Astrocyte (in vitro differentiated cells and primary cell): ENCODE measurements around the gene PRTN3. TPM values are rescaled to one million over a fixed set of nuclear protein-coding genes. Genes with fewer than 3 reads are reported as not detected.

Experiments
- DNase-seq: peaks from one replicate; pipeline ENCODE4 v3.0.0-alpha.2; 2010; ENCODE audit warnings: low read depth
- FAIRE-seq: peaks from 2 replicates; lab custom pipeline; 2011; peaks lifted over from hg19 to GRCh38; lab: Jason Lieb, UNC
- H2AFZ ChIP-seq: 2 replicates; pipeline ENCODE4 v1.6.0; 2012; ENCODE audit warnings: low read depth, low read length, inconsistent platforms
- H3K27ac ChIP-seq: 2 replicates; pipeline ENCODE4 v1.5.1; 2011; ENCODE audit warnings: low read depth, low read length, inconsistent platforms
- H3K27me3 ChIP-seq: 2 replicates; pipeline ENCODE4 v1.6.0; 2011; ENCODE audit warnings: low read length, inconsistent platforms; ENCODE audit not compliant: insufficient read depth
- H3K36me3 ChIP-seq: 2 replicates; pipeline ENCODE4 v1.5.1; 2011; ENCODE audit warnings: low read length, inconsistent platforms; ENCODE audit not compliant: insufficient read depth
- H3K4me1 ChIP-seq: 2 replicates; pipeline ENCODE4 v1.5.1; 2011; ENCODE audit warnings: low read length, inconsistent platforms; ENCODE audit not compliant: insufficient read depth
- H3K4me2 ChIP-seq: 2 replicates; pipeline ENCODE4 v1.6.0; 2012; ENCODE audit warnings: low read length, inconsistent platforms
- H3K4me3 ChIP-seq: 2 replicates; pipeline ENCODE4 v1.5.1; 2011; ENCODE audit warnings: low read depth, mild to moderate bottlenecking, low read length, inconsistent platforms; ENCODE audit not compliant: insufficient read depth
- H3K79me2 ChIP-seq: 2 replicates; pipeline ENCODE4 v1.6.0; 2012; ENCODE audit warnings: mild to moderate bottlenecking, low read length, inconsistent platforms; ENCODE audit not compliant: insufficient read depth
- H3K9ac ChIP-seq: 2 replicates; pipeline ENCODE4 v1.6.0; 2012; ENCODE audit warnings: mild to moderate bottlenecking, low read length, inconsistent platforms
- H3K9me3 ChIP-seq: 2 replicates; pipeline ENCODE4 v1.5.1; 2012; ENCODE audit warnings: low read depth, mild to moderate bottlenecking, low read length, inconsistent platforms; ENCODE audit not compliant: insufficient read depth
- H4K20me1 ChIP-seq: 2 replicates; pipeline ENCODE4 v1.6.0; 2012; ENCODE audit warnings: low read length, inconsistent platforms; ENCODE audit not compliant: insufficient read depth
- H3K27ac Mint-ChIP-seq: one replicate; pipeline ENCODE4 v1.8.0; 2021; ENCODE audit warnings: mild to moderate bottlenecking, mixed read lengths; ENCODE audit not compliant: unreplicated experiment
- H3K27me3 Mint-ChIP-seq: one replicate; pipeline ENCODE4 v1.8.0; 2021; ENCODE audit warnings: low read depth, mixed read lengths; ENCODE audit not compliant: unreplicated experiment
- H3K36me3 Mint-ChIP-seq: one replicate; pipeline ENCODE4 v1.8.0; 2021; ENCODE audit warnings: low read depth, mixed read lengths; ENCODE audit not compliant: unreplicated experiment
- H3K4me1 Mint-ChIP-seq: one replicate; pipeline ENCODE4 v1.8.0; 2021; ENCODE audit warnings: low read depth, mixed read lengths; ENCODE audit not compliant: unreplicated experiment
- H3K4me3 Mint-ChIP-seq: one replicate; pipeline ENCODE4 v1.8.0; 2021; ENCODE audit warnings: mild to moderate bottlenecking, moderate library complexity, mixed read lengths; ENCODE audit not compliant: unreplicated experiment
- H3K9me3 Mint-ChIP-seq: one replicate; pipeline ENCODE4 v1.8.0; 2021; ENCODE audit warnings: mild to moderate bottlenecking, mixed read lengths; ENCODE audit not compliant: unreplicated experiment
- CTCF ChIP-seq: IDR thresholded peaks from 2 replicates; pipeline ENCODE4 v1.5.1; 2011; ENCODE audit warnings: low read depth, mild to moderate bottlenecking, inconsistent platforms, low read length, moderate library complexity; ENCODE audit not compliant: insufficient read depth
- EZH2 ChIP-seq: IDR thresholded peaks from 2 replicates; pipeline ENCODE4 v1.6.1; 2012; ENCODE audit warnings: mild to moderate bottlenecking, low read length, inconsistent platforms; ENCODE audit not compliant: insufficient read depth
- total RNA-seq: library from RNA; stranded (reverse); gene quantifications from 2 replicates; pipeline ENCODE4 v1.2.1, GENCODE V29; 2021

Gene PRTN3
- total RNA-seq, 1 donor from 2014 or later: not detected

GRCh38 chr19:796692-797527, 43.9 kb upstream of the PRTN3 start, which contains the start of gene PTBP1:
Gene PTBP1, plus strand, starts transcription at chr19:797452. Its CDS starts 46 bp downstream, at chr19:797498.
- Mint-ChIP-seq H3K4me1 (peaks cover 11% of the 10 kb centered on the region), H3K36me3 (peaks cover 7% of the 10 kb centered on the region), H3K27ac (peak within 1 kb of the TSS; percentile 94), H3K27me3 (no peaks in the 10 kb centered on the region), H3K9me3 (no peaks in the 10 kb centered on the region), H3K4me3 (peak within 1 kb of the TSS; percentile 93)
- no peaks in the 10 kb centered on the region for H3K27me3 ChIP-seq
- TF ChIP-seq EZH2: no peak
- TF ChIP-seq CTCF: no peak
- H3K27ac ChIP-seq: peak within 1 kb of the TSS; percentile 89
- H3K36me3 ChIP-seq: peaks cover 10% of the 10 kb centered on the region
- H3K9ac ChIP-seq: peak within 1 kb of the TSS; percentile 97
- peak within 1 kb of the TSS; percentile 98 for H3K4me3 ChIP-seq
- no peaks in the 10 kb centered on the region for H3K9me3 ChIP-seq
- peaks cover 41% of the 10 kb centered on the region for H4K20me1 ChIP-seq
- DNase-seq (peak; percentile 100), FAIRE-seq (peak; percentile 84)
- H3K4me2 ChIP-seq: peak within 1 kb of the TSS; percentile 95
- H2AFZ ChIP-seq: peak within 1 kb of the TSS; percentile 97
- peaks cover 29% of the 10 kb centered on the region for H3K4me1 ChIP-seq
- H3K79me2 ChIP-seq: peaks cover 41% of the 10 kb centered on the region

- Histone ChIP-seq H3K9ac (peak overlapping the region; percentile 97), H3K4me3 (peak overlapping the region; percentile 98), H4K20me1 (peaks cover 49% of the 10 kb centered on the region), H3K4me1 (peaks cover 37% of the 10 kb centered on the region), H3K27me3 (no peaks in the 10 kb centered on the region), H3K4me2 (peak overlapping the region; percentile 91), H3K79me2 (peaks cover 50% of the 10 kb centered on the region), H3K27ac (peak overlapping the region; percentile 80), H3K9me3 (no peaks in the 10 kb centered on the region), H2AFZ (no peak overlapping the region), H3K36me3 (peaks cover 10% of the 10 kb centered on the region)
- DNase-seq: peak; percentile 72
- no peak for TF ChIP-seq EZH2
- FAIRE-seq: no peak
- Mint-ChIP-seq H3K27ac (peak overlapping the region; percentile 80), H3K4me3 (peak overlapping the region; percentile 93), H3K9me3 (no peaks in the 10 kb centered on the region), H3K4me1 (peaks cover 19% of the 10 kb centered on the region), H3K36me3 (peaks cover 7% of the 10 kb centered on the region), H3K27me3 (no peaks in the 10 kb centered on the region)
Measured at GRCh38 chr19:797528-798414, 43.0 kb upstream of the PRTN3 start.

- no peak for DNase-seq
- peak overlapping the region; percentile 98 for H3K4me3 ChIP-seq
- no peaks in the 10 kb centered on the region for H3K27me3 ChIP-seq
- H4K20me1 ChIP-seq: peaks cover 57% of the 10 kb centered on the region
- peaks cover 58% of the 10 kb centered on the region for H3K79me2 ChIP-seq
- no peaks in the 10 kb centered on the region for H3K9me3 Mint-ChIP-seq
- peaks cover 7% of the 10 kb centered on the region for H3K36me3 Mint-ChIP-seq
- H3K36me3 ChIP-seq: peaks cover 12% of the 10 kb centered on the region
- H3K4me1 ChIP-seq: peaks cover 37% of the 10 kb centered on the region
- peak overlapping the region; percentile 91 for H3K4me2 ChIP-seq
- no peaks in the 10 kb centered on the region for H3K27me3 Mint-ChIP-seq
- peak overlapping the region; percentile 81 for H3K27ac Mint-ChIP-seq
- no peak for TF ChIP-seq CTCF
- TF ChIP-seq EZH2: no peak
- H3K9me3 ChIP-seq: no peaks in the 10 kb centered on the region
- peak overlapping the region; percentile 93 for H3K4me3 Mint-ChIP-seq
- peak overlapping the region; percentile 97 for H3K9ac ChIP-seq
- FAIRE-seq: no peak
- no peak overlapping the region for H2AFZ ChIP-seq
- peak overlapping the region; percentile 70 for H3K27ac ChIP-seq
- peaks cover 23% of the 10 kb centered on the region for H3K4me1 Mint-ChIP-seq
Measured at GRCh38 chr19:798415-799075, 42.3 kb upstream of the PRTN3 start.
